Right lobe of liver (tissue), 4 donors: ENCODE data around the gene RASSF8.

Source experiments
- POLR2A ChIP-seq: fragments of 450-650 bp; IDR thresholded peaks from one replicate; pipeline ENCODE4 v1.6.1; 2017; ENCODE audit warnings: antibody characterized with exemption, mild to moderate bottlenecking
- TF ChIP-seq, protein P1 (sequence below), 4 donors: fragments of 200-600 bp in 3 of 4; fragments of 450-650 bp in 1 of 4; IDR thresholded peaks; one replicate each; pipeline versions ENCODE4 v1.5.1 to v1.8.0; 2016 to 2022; ENCODE audit warnings: antibody characterized with exemption in 4 of 4, mild to moderate bottlenecking in 2 of 4
- donor health status: DM: no; HTN: no; CAD: no.
- donor health status: DM: no; HTN: no; CAD: no.
- donor health status: DM: no; HTN: yes; CAD: no.

DNA sequence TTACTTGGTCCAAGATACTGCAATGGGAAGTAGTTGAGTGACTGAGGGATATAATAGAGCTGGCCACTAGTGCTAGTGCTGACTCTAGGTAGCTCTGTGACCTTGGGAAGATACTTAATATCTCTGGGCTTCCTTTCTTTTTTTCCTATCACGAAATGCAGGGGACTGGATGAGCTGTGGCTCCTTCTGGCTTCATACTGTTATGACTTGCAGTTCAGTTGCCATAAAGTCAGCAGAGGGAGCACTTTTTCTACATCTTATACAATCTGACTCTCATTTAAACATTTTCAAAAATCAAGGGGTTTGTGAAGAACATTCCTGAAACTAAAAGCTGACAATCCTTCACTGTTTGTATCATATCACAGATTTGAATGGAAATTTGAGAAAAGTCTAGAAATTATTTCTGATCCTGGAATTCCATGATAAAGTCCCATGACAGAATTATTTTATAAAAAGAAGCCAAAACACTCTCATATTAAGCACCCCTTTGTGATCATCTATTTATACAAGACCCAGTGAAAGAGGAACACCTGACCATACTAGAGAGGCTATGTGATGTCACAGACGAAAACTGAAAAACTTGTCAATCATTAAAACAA lies 161.0 kb downstream of the RASSF8 start:
- TF ChIP-seq, protein P1, sequence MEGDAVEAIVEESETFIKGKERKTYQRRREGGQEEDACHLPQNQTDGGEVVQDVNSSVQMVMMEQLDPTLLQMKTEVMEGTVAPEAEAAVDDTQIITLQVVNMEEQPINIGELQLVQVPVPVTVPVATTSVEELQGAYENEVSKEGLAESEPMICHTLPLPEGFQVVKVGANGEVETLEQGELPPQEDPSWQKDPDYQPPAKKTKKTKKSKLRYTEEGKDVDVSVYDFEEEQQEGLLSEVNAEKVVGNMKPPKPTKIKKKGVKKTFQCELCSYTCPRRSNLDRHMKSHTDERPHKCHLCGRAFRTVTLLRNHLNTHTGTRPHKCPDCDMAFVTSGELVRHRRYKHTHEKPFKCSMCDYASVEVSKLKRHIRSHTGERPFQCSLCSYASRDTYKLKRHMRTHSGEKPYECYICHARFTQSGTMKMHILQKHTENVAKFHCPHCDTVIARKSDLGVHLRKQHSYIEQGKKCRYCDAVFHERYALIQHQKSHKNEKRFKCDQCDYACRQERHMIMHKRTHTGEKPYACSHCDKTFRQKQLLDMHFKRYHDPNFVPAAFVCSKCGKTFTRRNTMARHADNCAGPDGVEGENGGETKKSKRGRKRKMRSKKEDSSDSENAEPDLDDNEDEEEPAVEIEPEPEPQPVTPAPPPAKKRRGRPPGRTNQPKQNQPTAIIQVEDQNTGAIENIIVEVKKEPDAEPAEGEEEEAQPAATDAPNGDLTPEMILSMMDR (IDR thresholded peaks at IDR 0.05) = peak; percentile 43 to 59 (median 52)
- TF ChIP-seq POLR2A = no peak
